ENCODE measurements around the gene HBEGF. TPM values are rescaled to one million over a fixed set of nuclear protein-coding genes. Genes with fewer than 3 reads are reported as not detected.
A peak's percentile ranks its signal among the peaks of the same experiment; 100 is the strongest.

HBEGF gene
- total RNA-seq, 1 donor from 2014 or later, result 44.3 TPM

DNA sequence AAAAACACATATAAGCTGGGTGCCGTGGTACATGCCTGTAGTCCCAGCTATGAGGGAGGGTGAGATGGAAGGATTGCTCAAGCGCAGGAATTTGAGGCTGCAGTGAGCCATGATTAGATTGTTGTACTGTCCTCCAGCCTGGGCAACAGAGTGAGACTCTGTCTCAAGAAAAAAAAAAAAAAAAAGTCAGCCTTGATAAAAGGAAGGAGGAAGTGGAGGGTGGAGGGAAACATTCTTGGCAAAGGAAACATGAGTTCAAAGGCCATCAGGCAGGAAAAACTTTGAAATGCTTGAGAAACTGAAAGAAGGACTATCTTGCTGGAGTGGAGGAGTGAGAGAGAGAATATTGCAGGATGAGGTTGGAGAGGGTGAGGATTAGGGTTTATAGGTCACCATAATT lies 36.9 kb upstream of the HBEGF start:
- no peak for TF ChIP-seq CTCF (IDR thresholded peaks at IDR 0.05)
- DNase-seq (no peak), ATAC-seq (no peak)
- Histone ChIP-seq H3K36me3 (no peaks in the 10 kb centered on the region), H3K4me3 (no peak overlapping the region), H3K9me3 (no peaks in the 10 kb centered on the region), H3K27ac (no peak overlapping the region), H3K4me1 (no peaks in the 10 kb centered on the region), H3K27me3 (no peaks in the 10 kb centered on the region)
- intact Hi-C loops (cut with DNase I), result no loop called here

DNA sequence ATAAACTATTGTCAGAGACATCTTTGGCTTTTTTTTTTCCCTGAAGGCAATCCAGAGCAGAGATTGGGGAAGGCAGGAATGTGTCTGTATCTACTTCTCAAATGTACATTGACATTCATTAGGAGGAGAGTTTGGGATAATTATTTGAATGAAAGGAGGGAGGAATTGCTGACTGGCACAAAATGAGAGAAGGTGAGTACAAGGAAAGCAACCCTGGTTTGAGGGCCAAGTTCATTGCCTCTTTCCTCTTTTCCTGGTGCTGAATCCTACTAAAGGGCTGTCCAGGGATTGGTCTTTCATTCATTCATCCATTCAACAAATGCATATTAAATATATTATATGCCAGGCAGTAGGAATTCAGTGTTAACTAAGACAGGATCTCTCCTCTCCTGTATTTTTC lies 36.5 kb upstream of the HBEGF start:
- no peaks in the 10 kb centered on the region for H3K9me3 ChIP-seq
- H3K27ac ChIP-seq, result no peak overlapping the region
- no peak for ATAC-seq
- no peak for DNase-seq
- no peaks in the 10 kb centered on the region for H3K36me3 ChIP-seq
- no peak for TF ChIP-seq CTCF (IDR thresholded peaks at IDR 0.05)
- intact Hi-C loops (cut with DNase I), result no loop called here
- H3K27me3 ChIP-seq, result no peaks in the 10 kb centered on the region
- H3K4me3 ChIP-seq, result no peak overlapping the region
- no peaks in the 10 kb centered on the region for H3K4me1 ChIP-seq

GRCh38 chr5:140381972-140382371 lies 35.6 kb upstream of the HBEGF start:
- H3K4me3 ChIP-seq, result no peak overlapping the region
- H3K9me3 ChIP-seq, result no peaks in the 10 kb centered on the region
- no peak for TF ChIP-seq CTCF (IDR thresholded peaks at IDR 0.05)
- intact Hi-C loops (cut with DNase I), result no loop called here
- ATAC-seq (no peak), DNase-seq (no peak)
- H3K27me3 ChIP-seq, result no peaks in the 10 kb centered on the region
- no peak overlapping the region for H3K27ac ChIP-seq
- no peaks in the 10 kb centered on the region for H3K36me3 ChIP-seq
- no peaks in the 10 kb centered on the region for H3K4me1 ChIP-seq

- DNase-seq (no peak), ATAC-seq (no peak)
- H3K4me3 ChIP-seq, result no peak overlapping the region
- H3K27me3 ChIP-seq, result no peaks in the 10 kb centered on the region
- TF ChIP-seq CTCF (IDR thresholded peaks at IDR 0.05), result no peak
- intact Hi-C loops (cut with DNase I), result no loop called here
- no peaks in the 10 kb centered on the region for H3K9me3 ChIP-seq
- H3K27ac ChIP-seq, result no peak overlapping the region
- no peaks in the 10 kb centered on the region for H3K36me3 ChIP-seq
- no peaks in the 10 kb centered on the region for H3K4me1 ChIP-seq
These were observed 34.9 kb upstream of the HBEGF start for GRCh38 chr5:140381351-140381750.

DNA sequence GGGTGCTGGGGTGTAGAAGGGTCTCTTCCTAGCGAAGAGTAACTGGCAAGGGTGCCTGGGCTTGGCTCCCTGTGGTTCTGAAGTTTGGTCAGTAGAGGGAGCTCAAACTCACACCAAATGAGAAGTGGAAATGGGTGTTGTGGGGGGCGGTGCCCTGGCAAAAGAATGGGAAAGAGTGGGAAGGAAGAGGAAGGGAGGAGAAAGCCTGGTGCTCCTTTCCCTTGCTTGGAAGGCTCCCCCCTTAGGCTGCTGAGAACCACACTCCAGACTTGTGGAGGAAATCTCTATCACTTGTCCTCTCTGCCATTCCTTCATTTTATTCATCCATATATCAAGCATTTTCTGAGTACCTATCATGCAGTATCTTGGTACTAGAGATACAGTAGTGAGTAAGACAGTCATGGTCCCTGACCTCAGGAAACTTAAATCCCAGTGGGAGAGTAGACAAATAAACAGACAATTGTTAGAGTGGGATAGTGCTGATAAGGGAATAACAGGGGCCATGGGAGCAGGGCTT lies 26.6 kb upstream of the HBEGF start:
- peak; percentile 87 for TF ChIP-seq CTCF (IDR thresholded peaks at IDR 0.05)
- H3K9me3 ChIP-seq, result no peaks in the 10 kb centered on the region
- intact Hi-C loops (cut with DNase I), result no loop called here
- ATAC-seq (peak; percentile 88), DNase-seq (peak; percentile 76)
- H3K36me3 ChIP-seq, result no peaks in the 10 kb centered on the region
- H3K4me3 ChIP-seq, result no peak overlapping the region
- H3K27me3 ChIP-seq, result no peaks in the 10 kb centered on the region
- H3K4me1 ChIP-seq, result peaks cover 18% of the 10 kb centered on the region
- peak overlapping the region; percentile 30 for H3K27ac ChIP-seq
